Measurements from ENCODE around the gene FKBP4. TPM values are rescaled to one million over a fixed set of nuclear protein-coding genes. Genes with fewer than 3 reads are reported as not detected.

The FKBP4 gene
- polyA plus RNA-seq, 4 donors, result 132 to 164 (median 142) TPM

- no peak for DNase-seq (ENCODE audit: low read depth in 4 of 4, low spot score in 3 of 4)
These were observed 17.0 kb downstream of the FKBP4 start for GRCh38 chr12:2811801-2812200.

- DNase-seq (ENCODE audit: low read depth in 4 of 4, low spot score in 3 of 4), result peak; percentile 98 to 99 (median 98)
These were observed 17.8 kb downstream of the FKBP4 start, which contains the start of gene ITFG2 for GRCh38 chr12:2812290-2813213. ITFG2 (plus strand) TSS chr12:2812668; CDS start chr12:2812761, 93 bp downstream.

- DNase-seq (ENCODE audit: low read depth in 4 of 4, low spot score in 3 of 4), result no peak
These were observed 18.7 kb downstream of the FKBP4 start for GRCh38 chr12:2813214-2814185.

DNA sequence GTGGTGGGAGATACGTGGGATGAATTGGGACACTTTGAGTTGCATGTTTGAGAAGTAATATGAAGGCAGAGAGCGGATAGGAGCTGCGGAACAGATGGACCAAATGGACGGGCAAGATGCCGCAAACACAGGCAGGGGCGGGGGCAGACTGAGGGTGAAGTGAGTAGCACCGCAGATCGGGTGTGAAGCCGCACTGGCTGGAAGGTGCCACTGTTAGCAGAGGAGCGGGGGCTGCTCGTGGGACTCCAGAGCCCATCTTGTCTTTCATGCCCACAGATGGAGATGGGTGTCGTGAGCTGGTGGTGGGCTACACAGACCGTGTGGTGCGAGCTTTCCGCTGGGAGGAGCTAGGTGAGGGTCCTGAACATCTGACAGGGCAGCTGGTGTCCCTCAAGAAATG is 25.0 kb downstream of the FKBP4 start:
- DNase-seq (ENCODE audit: low read depth in 4 of 4, low spot score in 3 of 4), result no peak

- DNase-seq (ENCODE audit: low read depth in 4 of 4, low spot score in 3 of 4), result no peak
These were observed 25.7 kb downstream of the FKBP4 start for GRCh38 chr12:2820432-2820831.

GRCh38 chr12:2823483-2823882 is 28.7 kb downstream of the FKBP4 start:
- DNase-seq (ENCODE audit: low read depth in 4 of 4, low spot score in 3 of 4), result no peak

DNA sequence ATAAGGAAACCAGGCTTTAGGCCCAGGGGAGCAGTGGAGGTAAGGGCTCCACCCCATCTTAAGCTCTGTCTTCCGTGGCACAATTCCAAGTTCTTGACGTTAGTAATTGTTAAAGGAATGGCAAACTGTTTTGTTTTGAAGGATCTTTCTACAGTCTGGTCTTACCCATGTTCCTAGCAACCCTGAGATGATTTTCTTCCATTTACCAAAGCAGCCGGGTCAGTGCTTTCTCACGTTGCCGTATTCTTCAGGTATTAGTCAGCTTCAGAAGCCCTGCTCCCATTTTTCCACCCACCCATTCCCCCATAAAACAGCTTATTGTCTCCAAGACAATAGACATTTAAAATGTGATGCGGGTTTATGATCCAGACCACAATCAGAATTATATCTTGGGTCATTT is 29.8 kb downstream of the FKBP4 start:
- DNase-seq (ENCODE audit: low read depth in 4 of 4, low spot score in 3 of 4), result no peak

DNA sequence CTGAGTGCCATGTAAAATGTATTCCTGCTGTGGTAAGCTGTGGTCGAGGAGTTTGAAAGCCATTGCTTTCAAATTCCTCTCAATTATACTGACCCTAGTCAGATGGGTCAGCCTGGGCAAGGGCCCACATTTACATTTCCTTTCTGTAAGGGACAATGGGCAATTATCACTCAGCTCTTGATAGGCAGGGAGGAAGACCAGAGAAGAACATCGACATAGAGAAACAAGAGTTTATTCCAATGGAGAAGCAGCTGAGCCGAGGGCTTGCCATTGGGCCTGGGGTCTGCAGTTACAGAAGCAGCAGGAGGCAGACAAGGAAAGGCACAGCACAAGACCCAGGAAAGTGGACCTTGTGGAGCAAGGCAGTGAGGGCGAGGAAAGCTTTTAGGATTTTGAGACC is 30.4 kb downstream of the FKBP4 start:
- DNase-seq (ENCODE audit: low read depth in 4 of 4, low spot score in 3 of 4), result no peak

GRCh38 chr12:2826036-2826435 is 31.3 kb downstream of the FKBP4 start:
- no peak for DNase-seq (ENCODE audit: low read depth in 4 of 4, low spot score in 3 of 4)

DNA sequence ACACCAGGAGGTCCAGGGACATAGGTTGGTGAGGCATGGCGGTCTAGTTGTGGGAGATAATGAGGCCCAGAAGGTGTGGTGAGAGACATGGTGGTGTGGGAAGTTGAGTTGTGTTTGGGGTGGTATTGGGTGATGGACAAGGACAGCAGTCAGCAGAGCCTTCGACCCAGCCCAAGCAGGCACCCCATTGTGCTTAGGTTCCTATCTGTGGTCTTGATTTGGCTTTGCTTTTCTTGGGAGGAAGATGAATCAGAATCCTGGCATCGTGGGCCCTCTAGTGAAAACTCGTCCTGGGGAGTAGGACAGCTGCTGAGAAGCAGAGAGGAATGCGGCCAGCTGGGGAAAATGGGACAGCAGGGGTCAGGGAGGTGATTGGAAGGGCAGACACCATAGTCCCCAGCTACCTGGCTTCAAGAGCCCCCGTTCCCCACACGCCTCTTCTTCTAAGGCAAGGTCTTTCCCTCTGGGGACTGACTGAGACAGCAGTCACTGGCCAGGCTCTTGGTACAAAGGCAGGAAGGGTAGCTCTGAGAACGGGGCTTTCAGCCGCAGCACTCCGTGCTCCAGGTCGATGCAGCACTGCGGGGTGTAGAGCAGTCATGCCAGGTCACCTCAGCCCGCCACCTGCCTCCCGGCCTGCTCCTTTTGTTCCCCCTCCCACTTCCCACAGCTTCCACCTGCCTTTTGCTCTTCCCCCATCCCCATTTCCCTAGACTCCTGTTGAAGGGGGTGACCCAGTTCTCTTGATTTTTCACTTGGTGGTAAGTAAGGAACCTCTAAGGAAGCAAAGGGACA is 32.1 kb downstream of the FKBP4 start:
- no peak for DNase-seq (ENCODE audit: low read depth in 4 of 4, low spot score in 3 of 4)

GRCh38 chr12:2829275-2829674 is 34.5 kb downstream of the FKBP4 start:
- no peak for DNase-seq (ENCODE audit: low read depth in 4 of 4, low spot score in 3 of 4)

DNA sequence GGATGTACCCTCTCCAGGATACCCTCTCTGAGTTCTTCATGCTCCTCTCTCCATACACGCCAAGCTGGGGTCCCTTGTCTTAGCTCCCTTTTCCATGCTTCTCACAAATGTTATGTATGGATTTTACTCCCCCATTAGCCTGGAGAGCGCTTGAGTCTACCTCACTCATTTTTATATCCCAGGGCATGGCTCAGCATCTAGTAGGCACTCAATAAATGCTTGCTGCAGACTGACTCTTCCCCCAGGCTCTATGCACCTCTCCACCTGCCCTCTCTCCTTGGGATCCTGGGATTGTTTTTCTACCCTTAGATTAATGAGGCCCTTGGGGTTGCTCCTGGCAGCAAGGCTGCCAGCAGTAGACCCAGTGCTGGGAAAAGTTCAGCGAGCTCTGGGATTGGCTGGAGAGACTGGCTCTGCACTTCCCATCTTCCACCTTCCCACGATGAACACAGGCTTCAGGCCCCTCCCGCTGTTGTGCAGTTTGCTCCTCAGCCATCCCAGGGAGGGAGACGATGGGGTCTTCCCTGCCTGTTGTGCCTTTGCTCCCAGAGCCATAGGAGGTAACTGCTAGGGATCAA is 37.9 kb downstream of the FKBP4 start:
- DNase-seq (ENCODE audit: low read depth in 4 of 4, low spot score in 3 of 4), result no peak

- no peak for DNase-seq (ENCODE audit: low read depth in 4 of 4, low spot score in 3 of 4)
These were observed 38.6 kb downstream of the FKBP4 start for GRCh38 chr12:2833327-2833726.

- DNase-seq (ENCODE audit: low read depth in 4 of 4, low spot score in 3 of 4), result no peak
These were observed 39.0 kb downstream of the FKBP4 start for GRCh38 chr12:2833810-2834209.

- peak in 1 of 4 donors; percentile 74 for DNase-seq (ENCODE audit: low read depth in 4 of 4, low spot score in 3 of 4)
These were observed 40.1 kb downstream of the FKBP4 start, which contains the start of gene NRIP2 for GRCh38 chr12:2834581-2835491. NRIP2 (minus strand) TSS chr12:2835035; CDS start chr12:2834983, 52 bp downstream.

- DNase-seq (ENCODE audit: low read depth in 4 of 4, low spot score in 3 of 4), result no peak
These were observed 41.1 kb downstream of the FKBP4 start for GRCh38 chr12:2835691-2836403.

DNA sequence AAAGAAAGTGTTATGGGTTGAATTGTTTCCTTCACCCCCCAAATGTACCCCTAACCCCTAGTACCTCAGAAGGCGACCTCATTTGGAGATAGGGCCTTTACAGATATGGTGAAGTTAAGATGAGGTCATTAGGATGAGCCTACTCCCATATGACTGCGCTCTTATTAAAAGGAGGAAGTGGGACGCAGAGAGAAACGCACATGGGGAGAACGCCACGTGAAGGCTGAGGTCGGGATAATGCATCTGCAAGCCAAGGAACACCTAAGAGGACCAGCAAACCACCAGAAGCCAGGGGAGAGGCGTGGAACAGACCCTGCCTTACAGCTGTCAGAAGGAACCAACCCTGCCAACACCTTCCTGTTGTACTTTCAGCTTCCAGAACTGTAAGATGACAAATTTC is 41.8 kb downstream of the FKBP4 start:
- DNase-seq (ENCODE audit: low read depth in 4 of 4, low spot score in 3 of 4), result no peak

DNA sequence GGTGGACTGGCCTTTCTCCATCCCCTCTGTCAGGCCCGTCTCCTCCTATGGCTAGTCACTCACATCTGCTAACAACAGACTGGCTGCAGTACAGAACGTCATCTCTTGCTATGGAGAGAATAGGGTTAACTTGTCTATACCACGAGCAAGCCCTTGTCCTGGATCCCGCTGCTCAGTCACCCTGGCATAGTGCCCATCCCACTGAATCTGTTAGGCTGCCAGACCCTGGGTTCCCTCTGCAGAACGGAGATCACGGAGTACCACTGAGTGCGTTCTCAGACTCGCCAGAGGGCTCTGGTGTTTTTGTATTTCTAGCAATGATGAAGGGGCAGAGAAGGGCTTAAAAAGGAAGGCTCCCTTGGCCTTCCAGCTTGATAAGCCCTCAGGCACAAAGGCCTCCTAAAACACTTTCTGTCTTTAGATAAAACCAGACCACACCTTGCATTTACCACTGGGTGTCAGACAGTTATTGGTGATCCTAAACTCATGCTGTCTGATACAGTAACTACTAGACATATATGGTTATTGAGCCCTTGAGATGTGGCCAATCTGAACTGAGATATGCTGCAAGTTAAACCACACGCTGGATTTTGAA is 46.4 kb downstream of the FKBP4 start:
- no peak for DNase-seq (ENCODE audit: low read depth in 4 of 4, low spot score in 3 of 4)

All from right renal pelvis (tissue), 4 donors.